HG03066 (cell line): ENCODE results near the gene UMODL1.

Experiments used
- ATAC-seq: cut with Tn5 transposase; IDR thresholded peaks from one replicate; pipeline ENCODE4 v1.9.1; 2021; ENCODE audit warnings: low read depth; ENCODE audit not compliant: unreplicated experiment

UMODL1 gene

GRCh38 chr21:42146273-42146805 lies 75.2 kb downstream of the UMODL1 start:
- no peak for ATAC-seq

GRCh38 chr21:42146821-42147220 lies 75.7 kb downstream of the UMODL1 start:
- no peak for ATAC-seq

- no peak for ATAC-seq
Measured at GRCh38 chr21:42147386-42148020, 76.4 kb downstream of the UMODL1 start.

GRCh38 chr21:42148097-42148496 lies 77.0 kb downstream of the UMODL1 start:
- ATAC-seq, result no peak

- no peak for ATAC-seq
Measured at GRCh38 chr21:42148584-42148983, 77.5 kb downstream of the UMODL1 start.

- ATAC-seq, result no peak
Measured at GRCh38 chr21:42149656-42150473, 78.7 kb downstream of the UMODL1 start.

GRCh38 chr21:42150474-42151085 lies 79.5 kb downstream of the UMODL1 start:
- no peak for ATAC-seq

- ATAC-seq, result no peak
Measured at GRCh38 chr21:42151148-42151947, 80.2 kb downstream of the UMODL1 start.

GRCh38 chr21:42151948-42152220 lies 80.8 kb downstream of the UMODL1 start:
- ATAC-seq, result no peak

- ATAC-seq, result no peak
Measured at GRCh38 chr21:42153046-42153686, 82.0 kb downstream of the UMODL1 start.

- no peak for ATAC-seq
Measured at GRCh38 chr21:42153746-42154145, 82.6 kb downstream of the UMODL1 start.

GRCh38 chr21:42154237-42155044 lies 83.3 kb downstream of the UMODL1 start:
- no peak for ATAC-seq

GRCh38 chr21:42155045-42155855 lies 84.1 kb downstream of the UMODL1 start:
- ATAC-seq, result no peak

GRCh38 chr21:42156690-42157605 lies 85.8 kb downstream of the UMODL1 start:
- ATAC-seq, result no peak

GRCh38 chr21:42157606-42158310 lies 86.6 kb downstream of the UMODL1 start:
- ATAC-seq, result no peak

- no peak for ATAC-seq
Measured at GRCh38 chr21:42158846-42159245, 87.7 kb downstream of the UMODL1 start.

GRCh38 chr21:42159560-42160110 lies 88.5 kb downstream of the UMODL1 start:
- no peak for ATAC-seq
